SK-N-SH (cell line): ENCODE measurements around the gene GMPR2. TPM values are rescaled to one million over a fixed set of nuclear protein-coding genes. Genes with fewer than 3 reads are reported as not detected.
A peak's percentile ranks its signal among the peaks of the same experiment; 100 is the strongest.

Experiments used
- CTCF ChIA-PET: fragments of 300-600, 350-600 bp; formaldehyde crosslinking; extraction: SDS; loops from one replicate; lab custom pipeline; 2021; lab: Yijun Ruan, JAX
- POLR2A ChIA-PET: fragments of 350-600 bp; sonication (Branson Sonifier 250); formaldehyde crosslinking; extraction: SDS; loops from one replicate; lab custom pipeline; 2020; ENCODE audit warnings: antibody characterized with exemption, inconsistent platforms; lab: Yijun Ruan, JAX
- DNase-seq: peaks from one replicate; pipeline ENCODE4 v3.0.0; 2012
- H2AFZ ChIP-seq: fragments of 200-600 bp; sonication (generic); 2 replicates; pipeline ENCODE4 v1.8.1; 2016; ENCODE audit warnings: antibody characterized with exemption, mild to moderate bottlenecking, low read depth
- H3F3A ChIP-seq: fragments of 200-600 bp; sonication (generic); replicated peaks from 2 replicates; pipeline ENCODE3; 2016; ENCODE audit warnings: antibody characterized with exemption, mild to moderate bottlenecking; ENCODE audit not compliant: insufficient read depth
- H3K27ac ChIP-seq, 2 experiments: fragments of 200-500 bp in 1 of 2; fragments of 200-600 bp in 1 of 2; sonication (Bioruptor generic) in 1 of 2; sonication (generic), shearing (Covaris generic) in 1 of 2; 2 replicates each; pipeline versions ENCODE4 v1.5.1 to v1.6.1; 2014 to 2016; ENCODE audit warnings: low read depth in 2 of 2, inconsistent platforms in 1 of 2, low read length in 1 of 2, mild to moderate bottlenecking in 1 of 2, mixed read lengths in 1 of 2
- H3K27me3 ChIP-seq: fragments of 200-600 bp; sonication (generic), shearing (Covaris generic); 2 replicates; pipeline ENCODE4 v1.6.1; 2016; ENCODE audit warnings: mixed run types; ENCODE audit not compliant: insufficient read depth
- H3K36me3 ChIP-seq, 2 experiments: fragments of 200-500 bp in 1 of 2; fragments of 200-600 bp in 1 of 2; sonication (Bioruptor generic) in 1 of 2; sonication (generic) in 1 of 2; replicated peaks in 1 of 2; 2 replicates each; pipeline versions ENCODE3 to v1.5.1; 2014 to 2016; ENCODE audit warnings: low read length in 1 of 2, mild to moderate bottlenecking in 1 of 2; ENCODE audit not compliant: insufficient read depth in 2 of 2, control insufficient read depth in 1 of 2
- H3K4me1 ChIP-seq, 2 experiments: fragments of 200-500 bp in 1 of 2; fragments of 200-600 bp in 1 of 2; sonication (Bioruptor generic) in 1 of 2; sonication (generic), shearing (Covaris generic) in 1 of 2; 2 replicates each; pipeline versions ENCODE4 v1.5.1 to v1.6.1; 2014 to 2016; ENCODE audit warnings: low read depth in 1 of 2, low read length in 1 of 2, mixed run types in 1 of 2; ENCODE audit not compliant: insufficient read depth in 2 of 2, control insufficient read depth in 1 of 2
- H3K4me2 ChIP-seq: fragments of 200-600 bp; sonication (generic), shearing (Covaris generic); 2 replicates; pipeline ENCODE4 v1.6.1; 2017; ENCODE audit warnings: mixed run types
- H3K4me3 ChIP-seq, 2 experiments: fragments of 200-500 bp in 1 of 2; fragments of 200-600 bp in 1 of 2; sonication (Bioruptor generic) in 1 of 2; sonication (generic), shearing (Covaris generic) in 1 of 2; 2 replicates each; pipeline versions ENCODE4 v1.5.1 to v1.8.1; 2014 to 2016; ENCODE audit warnings: low read depth in 2 of 2, inconsistent platforms in 1 of 2, low read length in 1 of 2, mild to moderate bottlenecking in 1 of 2, mixed read lengths in 1 of 2, moderate library complexity in 1 of 2
- H3K79me2 ChIP-seq: fragments of 200-600 bp; sonication (generic); 2 replicates; pipeline ENCODE4 v1.8.1; 2017; ENCODE audit warnings: mild to moderate bottlenecking; ENCODE audit not compliant: insufficient read depth
- H3K9ac ChIP-seq: fragments of 200-600 bp; sonication (generic); 2 replicates; pipeline ENCODE4 v1.6.1; 2017; ENCODE audit warnings: mixed run types
- H3K9me2 ChIP-seq: fragments of 200-600 bp; sonication (generic); 2 replicates; pipeline ENCODE4 v1.6.1; 2017; ENCODE audit warnings: mixed run types
- H3K9me3 ChIP-seq: fragments of 200-600 bp; sonication (generic); 2 replicates; pipeline ENCODE4 v1.6.1; 2017; ENCODE audit warnings: mixed run types, mild to moderate bottlenecking, moderate library complexity
- H4K20me1 ChIP-seq: fragments of 200-600 bp; sonication (generic); 2 replicates; pipeline ENCODE4 v1.6.1; 2017; ENCODE audit warnings: mild to moderate bottlenecking, mixed run types; ENCODE audit not compliant: insufficient read depth
- EP300 ChIP-seq, 2 experiments: IDR thresholded peaks; 2 replicates each; pipeline versions ENCODE4 v1.4.0 to v1.6.1; 2012; ENCODE audit warnings: borderline replicate concordance in 1 of 2, low read depth in 1 of 2, low read length in 1 of 2
- FOSL2 ChIP-seq: IDR thresholded peaks from 2 replicates; pipeline ENCODE4 v1.4.0; 2012; ENCODE audit warnings: low read depth, mild to moderate bottlenecking, moderate library complexity, borderline replicate concordance
- GABPA ChIP-seq: IDR thresholded peaks from 2 replicates; pipeline ENCODE4 v1.4.0; 2012; ENCODE audit warnings: low read depth, mild to moderate bottlenecking
- MAX ChIP-seq: IDR thresholded peaks from 2 replicates; pipeline ENCODE4 v1.4.0; 2012; ENCODE audit warnings: low read depth
- MXI1 ChIP-seq: IDR thresholded peaks from 2 replicates; pipeline ENCODE4 v1.6.1; 2012; ENCODE audit warnings: mild to moderate bottlenecking, low read depth, low read length, improper control_type of control experiment
- NRF1 ChIP-seq: IDR thresholded peaks from 2 replicates; pipeline ENCODE4 v1.6.1; 2012; ENCODE audit warnings: low read depth, mild to moderate bottlenecking, low read length
- PBX3 ChIP-seq: IDR thresholded peaks from 2 replicates; pipeline ENCODE4; 2012
- POLR2AphosphoS5 ChIP-seq: IDR thresholded peaks from 2 replicates; pipeline ENCODE4 v1.6.1; 2012; ENCODE audit warnings: low read depth, low read length
- RAD21 ChIP-seq: IDR thresholded peaks from 2 replicates; pipeline ENCODE4 v1.6.1; 2012; ENCODE audit warnings: mild to moderate bottlenecking, low read length
- RCOR1 ChIP-seq: fragments of 150-350 bp; IDR thresholded peaks from 2 replicates; pipeline ENCODE4 v1.6.1; 2017; ENCODE audit warnings: antibody characterized with exemption, low read length
- REST ChIP-seq: IDR thresholded peaks from 2 replicates; pipeline ENCODE4 v1.6.1; 2012; ENCODE audit warnings: mild to moderate bottlenecking, low read depth, low read length, moderate library complexity
- RFX5 ChIP-seq: IDR thresholded peaks from 2 replicates; pipeline ENCODE4 v1.6.1; 2012; ENCODE audit warnings: mild to moderate bottlenecking, improper control_type of control experiment, low read length
- TEAD4 ChIP-seq: IDR thresholded peaks from 2 replicates; pipeline ENCODE4 v1.4.0; 2012; ENCODE audit warnings: mild to moderate bottlenecking, borderline replicate concordance; ENCODE audit not compliant: insufficient read depth
- WGBS: methylation state at CpG from one replicate; pipeline ENCODE4 v1.1.6; 2017; ENCODE audit warnings: low lambda C conversion rate; 5-methylcytosine and 5-hydroxymethylcytosine counted together
- polyA plus RNA-seq, 3 experiments: library from polyadenylated mRNA; depleted of rRNA; stranded (reverse); fragments of >200 nt; gene quantifications; 2 replicates each; pipeline ENCODE4 v1.2.3, GENCODE V29; 2012
- TF ChIP-seq, protein P1 (sequence below): fragments of 200-600 bp; sonication (generic); IDR thresholded peaks from 2 replicates; pipeline ENCODE4 v1.6.1; 2017; ENCODE audit warnings: antibody characterized with exemption, mild to moderate bottlenecking, moderate library complexity
- TF ChIP-seq, protein P2 (sequence below): IDR thresholded peaks from 2 replicates; pipeline ENCODE4 v1.4.0; 2012; ENCODE audit warnings: low read depth, borderline replicate concordance

The GMPR2 gene
- polyA plus RNA-seq, 1 of the 3 experiments (the other 2 are of a cell fraction) = 97.0 TPM

DNA sequence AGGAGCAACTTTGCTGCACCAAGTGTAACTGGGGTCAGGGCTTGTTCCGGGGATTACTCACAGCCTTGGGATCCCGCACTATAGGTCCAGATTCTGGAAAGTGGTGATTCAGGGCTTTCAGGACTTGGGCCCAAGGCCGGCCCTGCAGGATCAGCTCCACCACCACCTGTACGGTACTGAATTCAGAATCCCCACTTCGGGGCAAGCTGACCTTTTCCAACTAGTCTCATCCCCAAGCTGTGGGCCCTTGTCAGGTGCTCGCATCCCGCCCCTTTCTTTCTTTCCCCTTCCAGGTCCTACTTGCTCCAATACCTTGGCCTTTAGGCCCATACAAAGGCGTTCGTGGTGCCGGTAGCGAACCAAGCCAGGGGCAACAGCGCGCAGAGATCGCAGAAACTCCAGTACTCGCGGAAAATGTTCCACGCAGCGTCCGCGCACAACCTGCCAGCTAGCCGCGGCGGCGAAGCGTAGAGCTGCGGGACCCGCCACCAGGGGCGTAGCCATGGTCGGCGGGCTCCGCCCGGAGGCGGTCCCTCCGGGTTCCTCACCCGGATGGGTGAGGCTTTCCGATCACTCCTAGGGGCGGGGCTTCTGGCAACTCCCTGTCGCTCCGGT, 9.2 kb downstream of the GMPR2 start:
- CTCF ChIA-PET = interaction anchor here (0.7 to 12.0 kb wide), 31 partner anchors 9 to 195 kb away, joined by 3 to 191 read pairs (median 7); partner anchors contain the start of genes CHMP4A, CIDEB, DHRS1 and GMPR2
- TF ChIP-seq RFX5 = no peak
- 0 out of 2 replicates have a peak, but pooled peaks have one; percentile 4 for TF ChIP-seq RCOR1
- TF ChIP-seq, protein P1, sequence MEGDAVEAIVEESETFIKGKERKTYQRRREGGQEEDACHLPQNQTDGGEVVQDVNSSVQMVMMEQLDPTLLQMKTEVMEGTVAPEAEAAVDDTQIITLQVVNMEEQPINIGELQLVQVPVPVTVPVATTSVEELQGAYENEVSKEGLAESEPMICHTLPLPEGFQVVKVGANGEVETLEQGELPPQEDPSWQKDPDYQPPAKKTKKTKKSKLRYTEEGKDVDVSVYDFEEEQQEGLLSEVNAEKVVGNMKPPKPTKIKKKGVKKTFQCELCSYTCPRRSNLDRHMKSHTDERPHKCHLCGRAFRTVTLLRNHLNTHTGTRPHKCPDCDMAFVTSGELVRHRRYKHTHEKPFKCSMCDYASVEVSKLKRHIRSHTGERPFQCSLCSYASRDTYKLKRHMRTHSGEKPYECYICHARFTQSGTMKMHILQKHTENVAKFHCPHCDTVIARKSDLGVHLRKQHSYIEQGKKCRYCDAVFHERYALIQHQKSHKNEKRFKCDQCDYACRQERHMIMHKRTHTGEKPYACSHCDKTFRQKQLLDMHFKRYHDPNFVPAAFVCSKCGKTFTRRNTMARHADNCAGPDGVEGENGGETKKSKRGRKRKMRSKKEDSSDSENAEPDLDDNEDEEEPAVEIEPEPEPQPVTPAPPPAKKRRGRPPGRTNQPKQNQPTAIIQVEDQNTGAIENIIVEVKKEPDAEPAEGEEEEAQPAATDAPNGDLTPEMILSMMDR = peak; percentile 40
- 2% methylated on average over 38 of the region's 39 CpGs for WGBS

DNA sequence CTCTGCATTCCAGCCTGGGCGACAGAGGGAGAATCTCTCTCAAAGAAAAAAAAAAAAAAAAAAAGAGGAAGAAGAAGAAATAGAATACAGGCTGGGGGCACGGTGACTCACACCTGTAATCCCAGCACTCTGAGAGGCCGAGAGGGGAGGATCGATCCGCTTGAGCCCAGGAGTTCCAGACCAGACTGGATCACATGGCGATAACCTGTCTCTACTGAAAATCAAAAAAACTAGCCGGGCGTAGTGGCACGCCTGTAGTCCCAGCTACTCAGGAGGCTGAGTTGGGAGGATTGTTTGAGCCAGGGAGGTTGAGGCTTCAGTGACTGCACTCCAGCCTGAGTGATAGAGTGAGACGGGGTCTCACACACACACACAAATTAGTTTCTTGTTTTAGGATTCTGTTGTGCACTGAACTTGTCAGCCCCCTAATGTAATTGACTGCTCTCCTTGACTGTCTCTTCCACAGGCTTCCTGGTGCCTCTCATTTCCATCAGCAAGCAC, 10.7 kb downstream of the GMPR2 start:
- H2AFZ ChIP-seq = peak overlapping the region; percentile 62; the same call in 1 of the 2 replicates
- no peak for TF ChIP-seq MXI1
- no peak for TF ChIP-seq NRF1
- TF ChIP-seq REST = no peak
- TF ChIP-seq EP300 (IDR thresholded peaks at IDR 0.05; ENCODE audit: borderline replicate concordance in 1 of 2, low read depth in 1 of 2, low read length in 1 of 2) = no peak
- TF ChIP-seq FOSL2 = no peak
- TF ChIP-seq POLR2AphosphoS5 = no peak
- TF ChIP-seq RCOR1 = no peak
- TF ChIP-seq MAX = no peak
- TF ChIP-seq PBX3 = no peak
- TF ChIP-seq RAD21 = no peak
- no peak for TF ChIP-seq RFX5
- TF ChIP-seq, protein P2, sequence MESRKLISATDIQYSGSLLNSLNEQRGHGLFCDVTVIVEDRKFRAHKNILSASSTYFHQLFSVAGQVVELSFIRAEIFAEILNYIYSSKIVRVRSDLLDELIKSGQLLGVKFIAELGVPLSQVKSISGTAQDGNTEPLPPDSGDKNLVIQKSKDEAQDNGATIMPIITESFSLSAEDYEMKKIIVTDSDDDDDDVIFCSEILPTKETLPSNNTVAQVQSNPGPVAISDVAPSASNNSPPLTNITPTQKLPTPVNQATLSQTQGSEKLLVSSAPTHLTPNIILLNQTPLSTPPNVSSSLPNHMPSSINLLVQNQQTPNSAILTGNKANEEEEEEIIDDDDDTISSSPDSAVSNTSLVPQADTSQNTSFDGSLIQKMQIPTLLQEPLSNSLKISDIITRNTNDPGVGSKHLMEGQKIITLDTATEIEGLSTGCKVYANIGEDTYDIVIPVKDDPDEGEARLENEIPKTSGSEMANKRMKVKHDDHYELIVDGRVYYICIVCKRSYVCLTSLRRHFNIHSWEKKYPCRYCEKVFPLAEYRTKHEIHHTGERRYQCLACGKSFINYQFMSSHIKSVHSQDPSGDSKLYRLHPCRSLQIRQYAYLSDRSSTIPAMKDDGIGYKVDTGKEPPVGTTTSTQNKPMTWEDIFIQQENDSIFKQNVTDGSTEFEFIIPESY = no peak
- no peak for TF ChIP-seq GABPA
- TF ChIP-seq TEAD4 = no peak

More for the DNA sequence above, 9.2 kb downstream of the GMPR2 start:
- POLR2A ChIA-PET = interaction anchor here (0.6 to 2.5 kb wide), 16 partner anchors 9 to 1235 kb away, joined by 3 to 27 read pairs (median 6); partner anchors contain the start of genes CHMP4A, CIDEB, DHRS1 and GMPR2
- Histone ChIP-seq H2AFZ (peak overlapping the region; percentile 80; the same call in 1 of the 2 replicates), H3K4me3 (peak overlapping the region; percentile 68 to 94), H3K79me2 (peaks cover 33% of the 10 kb centered on the region), H3K27me3 (no peaks in the 10 kb centered on the region), H3K36me3 (peaks cover 33 to 39% of the 10 kb centered on the region in 2 experiments), H4K20me1 (no peaks in the 10 kb centered on the region), H3K9ac (peak overlapping the region; percentile 92), H3K9me3 (no peaks in the 10 kb centered on the region), H3K27ac (peak overlapping the region; percentile 96), H3K4me2 (peak overlapping the region; percentile 95), H3F3A (peaks cover 19% of the 10 kb centered on the region), H3K9me2 (no peaks in the 10 kb centered on the region), H3K4me1 (peaks cover 26% of the 10 kb centered on the region in 2 experiments; a peak in 2 of 4 replicates)
- peak; percentile 96 for DNase-seq

More for the DNA sequence above, 10.7 kb downstream of the GMPR2 start:
- Histone ChIP-seq H4K20me1 (no peaks in the 10 kb centered on the region), H3F3A (peaks cover 19% of the 10 kb centered on the region), H3K9me2 (no peaks in the 10 kb centered on the region), H3K4me2 (peak overlapping the region; percentile 95), H3K36me3 (peaks cover 26 to 29% of the 10 kb centered on the region in 2 experiments), H3K9me3 (no peaks in the 10 kb centered on the region), H3K27ac (peak overlapping the region; percentile 96), H3K79me2 (peaks cover 33% of the 10 kb centered on the region), H3K4me1 (peaks cover 26% of the 10 kb centered on the region in 2 experiments; a peak in 2 of 4 replicates), H3K4me3 (peak overlapping the region; percentile 68 to 94), H3K9ac (peak overlapping the region; percentile 92), H3K27me3 (no peaks in the 10 kb centered on the region)
- no peak for DNase-seq
- WGBS = 58% methylated on average over 8 of the region's 10 CpGs
- CTCF ChIA-PET = interaction anchor here (0.7 to 12.0 kb wide), 34 partner anchors 9 to 193 kb away, joined by 3 to 191 read pairs (median 6); partner anchors contain the start of genes CHMP4A, CIDEB, DHRS1 and GMPR2
- POLR2A ChIA-PET = interaction anchor here (1.8 to 2.5 kb wide), 5 partner anchors 10 to 65 kb away, joined by 6 to 27 read pairs (median 13); partner anchors contain the start of genes CHMP4A, CIDEB, DHRS1 and GMPR2
